NCI-H2227 treated with DMSO at 0.1 percent for 48 hours (cell line): ENCODE measurements around the gene ZBED4.
A peak's percentile ranks its signal among the peaks of the same experiment; 100 is the strongest.

ENCODE experiments used
- DNase-seq: peaks from one replicate; lab custom pipeline; 2025; lab: John Stamatoyannopoulos, UW

Gene ZBED4

GRCh38 chr22:49904040-49904369 lies 50.4 kb downstream of the ZBED4 start:
- DNase-seq = no peak

GRCh38 chr22:49905465-49905864 lies 51.8 kb downstream of the ZBED4 start:
- DNase-seq = no peak

GRCh38 chr22:49906071-49906798 lies 52.6 kb downstream of the ZBED4 start:
- DNase-seq = no peak

- no peak for DNase-seq
Observed at GRCh38 chr22:49906799-49907290, 53.2 kb downstream of the ZBED4 start.

- no peak for DNase-seq
Observed at GRCh38 chr22:49907807-49908206, 54.2 kb downstream of the ZBED4 start.

GRCh38 chr22:49909476-49910205 lies 56.0 kb downstream of the ZBED4 start:
- no peak for DNase-seq

GRCh38 chr22:49910229-49911155 lies 56.8 kb downstream of the ZBED4 start:
- DNase-seq = no peak

- no peak for DNase-seq
Observed at GRCh38 chr22:49911881-49912625, 58.4 kb downstream of the ZBED4 start.

GRCh38 chr22:49913026-49913425 lies 59.4 kb downstream of the ZBED4 start:
- DNase-seq = no peak

- no peak for DNase-seq
Observed at GRCh38 chr22:49913446-49913845, 59.8 kb downstream of the ZBED4 start.

- DNase-seq = no peak
Observed at GRCh38 chr22:49914256-49914655, 60.6 kb downstream of the ZBED4 start.

- no peak for DNase-seq
Observed at GRCh38 chr22:49915610-49916009, 62.0 kb downstream of the ZBED4 start.

- DNase-seq = no peak
Observed at GRCh38 chr22:49916831-49917230, 63.2 kb downstream of the ZBED4 start.

- peak; percentile 85 for DNase-seq
Observed at GRCh38 chr22:49917974-49918910, 64.6 kb downstream of the ZBED4 start, which contains the start of the genes ALG12 and CRELD2. ALG12 (minus strand) TSS chr22:49918438; CDS start chr22:49913765, 4,673 bp downstream. CRELD2 (plus strand) TSS chr22:49918634; CDS start chr22:49918770, 136 bp downstream.

GRCh38 chr22:49918911-49919881 lies 65.6 kb downstream of the ZBED4 start:
- no peak for DNase-seq

GRCh38 chr22:49920859-49921258 lies 67.2 kb downstream of the ZBED4 start:
- no peak for DNase-seq

- DNase-seq = no peak
Observed at GRCh38 chr22:49921508-49922278, 68.0 kb downstream of the ZBED4 start.

- DNase-seq = no peak
Observed at GRCh38 chr22:49922484-49922883, 68.8 kb downstream of the ZBED4 start.
